Fibroblast of pulmonary artery (primary cell): ENCODE data around the gene FOLR3.
A peak's percentile ranks its signal among the peaks of the same experiment; 100 is the strongest.
"Not testable (repeated sequence)": the region's sequence is repeated elsewhere in the genome, so short reads cannot be mapped to it uniquely, and the experiment has no call there.

Experiments used
- DNase-seq: peaks from one replicate; pipeline ENCODE4 v3.0.0-alpha.2; 2010; ENCODE audit warnings: low read depth
- H3K4me3 ChIP-seq: replicated peaks from 2 replicates; pipeline ENCODE4 v1.5.1; 2011; ENCODE audit warnings: low read depth, mild to moderate bottlenecking, control low read depth, low read length, moderate library complexity
- TF ChIP-seq, protein P1 (sequence below): IDR thresholded peaks from 2 replicates; pipeline ENCODE4 v1.5.1; 2011; ENCODE audit warnings: mild to moderate bottlenecking, control low read depth, low read length, inconsistent platforms; ENCODE audit errors: missing control alignments

The FOLR3 gene

DNA sequence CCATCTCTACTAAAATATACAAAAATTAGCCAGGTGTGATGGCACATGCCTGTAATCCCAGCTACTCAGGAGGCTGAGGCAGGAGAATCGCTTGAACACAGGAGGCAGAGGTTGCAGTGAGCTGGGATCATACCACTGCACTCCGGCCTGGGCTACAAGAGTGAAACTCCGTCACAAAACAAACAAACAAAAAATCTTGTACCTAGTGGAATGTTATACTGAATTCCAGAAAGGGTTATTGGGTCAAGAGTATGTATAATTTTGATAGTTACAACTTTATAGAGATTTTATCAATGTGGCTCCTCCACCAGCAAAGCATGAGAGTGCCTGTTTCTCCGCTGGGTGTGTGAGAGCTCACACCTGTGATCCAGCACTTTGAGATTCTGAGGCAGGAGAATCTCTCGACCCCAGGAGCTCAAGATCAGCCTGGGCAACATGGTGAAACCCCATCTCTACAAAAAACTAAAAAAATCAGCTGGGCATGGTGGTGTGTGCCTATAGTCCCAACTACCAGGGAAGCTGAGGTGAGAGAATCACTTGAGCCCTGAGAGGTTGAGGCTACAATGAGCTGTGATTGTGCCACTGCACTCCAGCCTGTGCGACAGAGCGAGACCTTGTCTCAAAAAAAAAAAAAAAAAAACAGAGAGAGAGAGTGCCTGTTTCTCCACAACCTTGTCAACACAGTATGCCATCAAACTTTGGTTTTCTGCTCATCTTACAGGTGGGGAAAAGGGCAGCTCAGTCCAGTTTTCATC lies 43.7 kb downstream of the FOLR3 start:
- no peak overlapping the region for H3K4me3 ChIP-seq
- TF ChIP-seq, protein P1, sequence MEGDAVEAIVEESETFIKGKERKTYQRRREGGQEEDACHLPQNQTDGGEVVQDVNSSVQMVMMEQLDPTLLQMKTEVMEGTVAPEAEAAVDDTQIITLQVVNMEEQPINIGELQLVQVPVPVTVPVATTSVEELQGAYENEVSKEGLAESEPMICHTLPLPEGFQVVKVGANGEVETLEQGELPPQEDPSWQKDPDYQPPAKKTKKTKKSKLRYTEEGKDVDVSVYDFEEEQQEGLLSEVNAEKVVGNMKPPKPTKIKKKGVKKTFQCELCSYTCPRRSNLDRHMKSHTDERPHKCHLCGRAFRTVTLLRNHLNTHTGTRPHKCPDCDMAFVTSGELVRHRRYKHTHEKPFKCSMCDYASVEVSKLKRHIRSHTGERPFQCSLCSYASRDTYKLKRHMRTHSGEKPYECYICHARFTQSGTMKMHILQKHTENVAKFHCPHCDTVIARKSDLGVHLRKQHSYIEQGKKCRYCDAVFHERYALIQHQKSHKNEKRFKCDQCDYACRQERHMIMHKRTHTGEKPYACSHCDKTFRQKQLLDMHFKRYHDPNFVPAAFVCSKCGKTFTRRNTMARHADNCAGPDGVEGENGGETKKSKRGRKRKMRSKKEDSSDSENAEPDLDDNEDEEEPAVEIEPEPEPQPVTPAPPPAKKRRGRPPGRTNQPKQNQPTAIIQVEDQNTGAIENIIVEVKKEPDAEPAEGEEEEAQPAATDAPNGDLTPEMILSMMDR = no peak
- DNase-seq = no peak

DNA sequence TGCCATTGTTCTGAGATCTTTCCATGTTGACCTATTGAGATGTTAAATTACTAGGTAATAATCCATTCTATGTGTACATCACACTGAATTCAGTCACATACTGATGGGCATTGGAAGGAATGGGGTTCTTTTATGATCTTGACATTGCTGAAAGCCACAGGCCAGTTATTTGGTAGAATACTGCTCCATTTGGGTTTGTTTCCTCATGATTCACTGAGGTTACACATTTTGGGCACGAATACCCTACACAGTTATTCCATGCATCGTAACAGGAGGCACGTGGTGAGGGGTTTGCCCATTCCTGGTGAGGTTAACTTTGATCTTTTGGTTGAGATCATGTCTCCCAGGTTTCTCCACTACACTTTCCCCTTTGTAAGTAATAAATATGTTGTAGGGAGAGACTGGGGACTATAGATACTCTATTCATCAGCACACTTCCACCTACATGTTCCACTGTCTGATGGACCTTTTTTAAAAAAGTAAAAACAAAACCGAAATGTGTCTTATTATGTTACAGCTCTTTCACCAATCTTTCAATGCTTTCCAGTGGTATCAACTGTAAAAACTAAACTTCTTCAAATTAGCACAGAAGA lies 44.4 kb downstream of the FOLR3 start:
- H3K4me3 ChIP-seq = no peak overlapping the region
- no peak for DNase-seq
- TF ChIP-seq, protein P1 = no peak

DNA sequence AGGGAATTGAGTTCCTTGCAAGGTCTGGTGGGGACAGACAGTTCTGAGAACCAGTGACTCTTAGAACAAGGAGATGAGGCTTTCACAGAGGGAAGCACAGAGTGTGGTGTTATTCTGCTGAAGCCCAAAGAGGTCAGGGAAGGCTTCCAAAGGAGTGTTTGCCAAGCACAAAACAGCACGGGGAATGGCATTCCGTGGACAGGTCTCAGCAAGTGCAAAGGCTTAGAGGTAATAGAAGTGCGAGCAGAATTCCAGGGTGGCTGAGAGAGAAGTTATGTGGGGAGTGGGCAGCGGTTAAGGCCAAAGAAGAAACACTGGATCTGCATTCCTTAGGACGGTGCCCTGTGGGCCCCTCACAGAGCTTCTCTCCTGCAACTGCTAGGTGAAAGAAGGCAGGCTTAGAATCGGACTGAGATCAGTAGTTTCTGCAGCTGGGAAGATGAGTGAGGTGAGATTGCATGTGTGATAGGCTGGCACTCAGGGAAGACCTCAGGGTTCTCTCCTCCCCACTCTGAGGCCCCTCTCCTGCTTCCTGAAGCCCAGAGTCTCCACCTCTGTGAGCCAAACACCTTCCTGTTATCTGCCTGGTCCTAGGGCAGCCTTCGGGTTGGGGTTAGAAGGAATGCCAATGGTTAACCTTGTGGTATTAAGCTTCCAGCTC lies 45.5 kb downstream of the FOLR3 start:
- DNase-seq, H3K4me3 ChIP-seq: not testable (repeated sequence)

DNA sequence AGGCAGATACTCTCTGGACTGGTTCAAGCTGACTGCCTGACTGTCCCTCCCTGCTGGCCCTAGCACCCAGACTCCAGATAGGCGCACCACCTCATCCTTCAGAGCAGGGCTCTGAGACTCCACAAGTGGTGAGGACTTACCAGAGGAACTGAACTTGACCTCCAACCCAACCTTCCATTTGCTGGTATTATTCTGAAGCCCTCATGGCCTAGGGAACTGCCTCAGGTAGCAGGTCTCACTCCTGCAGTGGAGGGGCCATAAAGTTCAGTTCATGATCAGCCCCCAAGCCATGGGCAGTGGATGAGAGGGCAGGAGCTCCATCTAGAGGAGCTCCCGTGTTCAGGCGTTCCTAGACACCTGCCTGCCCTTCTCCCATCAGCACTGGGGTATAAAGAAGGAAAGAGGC lies 46.0 kb downstream of the FOLR3 start:
- not testable (repeated sequence) for DNase-seq, H3K4me3 ChIP-seq
- TF ChIP-seq, protein P1 = peak; percentile 3

DNA sequence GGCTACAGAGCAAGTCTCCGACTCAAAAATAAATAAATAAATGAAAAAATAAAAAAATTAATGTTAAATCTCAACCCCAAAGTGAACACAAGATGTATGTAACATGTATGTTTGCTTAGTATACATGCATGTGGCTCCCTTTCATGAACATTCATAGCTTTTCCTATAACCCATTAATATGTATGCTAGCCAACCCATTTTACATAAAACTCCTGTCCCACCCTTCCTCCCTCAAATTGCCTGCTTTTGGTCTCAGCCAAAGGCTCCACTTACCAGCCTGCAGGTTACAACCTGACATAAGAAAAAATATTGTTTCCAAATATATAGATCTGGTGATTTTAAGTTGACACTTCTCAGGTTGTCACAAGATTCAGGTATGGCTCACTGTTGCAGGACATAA lies 52.7 kb downstream of the FOLR3 start:
- TF ChIP-seq, protein P1 = no peak
- no peak for DNase-seq
- H3K4me3 ChIP-seq = no peak overlapping the region
